ENCODE data around the gene KAT6B.

Gene KAT6B

GRCh38 chr10:75042292-75042974 is 216.0 kb downstream of the KAT6B start:
- Histone ChIP-seq H2AFZ (no peak overlapping the region), H3K9me3 (ENCODE audit: control insufficient read depth, low read length) (no peaks in the 10 kb centered on the region), H3K4me3 (ENCODE audit: low read depth, low read length) (no peak overlapping the region), H3K27ac (no peak overlapping the region), H3K4me2 (ENCODE audit: low read length) (no peak overlapping the region), H3K79me2 (no peaks in the 10 kb centered on the region), H3K4me1 (peaks cover 21% of the 10 kb centered on the region), H3K36me3 (ENCODE audit: control insufficient read depth, insufficient read depth, low read length) (no peaks in the 10 kb centered on the region), H3K27me3 (ENCODE audit: control insufficient read depth, insufficient read depth, low read length) (no peaks in the 10 kb centered on the region), H3K9ac (no peak overlapping the region)
- no peak for TF ChIP-seq CTCF (IDR thresholded peaks at IDR 0.05)

- no peaks in the 10 kb centered on the region for H3K27me3 ChIP-seq (ENCODE audit: control insufficient read depth, insufficient read depth, low read length)
- H3K79me2 ChIP-seq: no peaks in the 10 kb centered on the region
- H3K36me3 ChIP-seq (ENCODE audit: control insufficient read depth, insufficient read depth, low read length): no peaks in the 10 kb centered on the region
- no peak overlapping the region for H3K27ac ChIP-seq
- H3K9me3 ChIP-seq (ENCODE audit: control insufficient read depth, low read length): no peaks in the 10 kb centered on the region
- no peak overlapping the region for H2AFZ ChIP-seq
- no peak overlapping the region for H3K4me2 ChIP-seq (ENCODE audit: low read length)
- peaks cover 30% of the 10 kb centered on the region for H3K4me1 ChIP-seq
- no peak for TF ChIP-seq CTCF (IDR thresholded peaks at IDR 0.05)
- H3K4me3 ChIP-seq (ENCODE audit: low read depth, low read length): no peak overlapping the region
- no peak overlapping the region for H3K9ac ChIP-seq
Observed at GRCh38 chr10:75043256-75044131, 217.1 kb downstream of the KAT6B start.

- Histone ChIP-seq H3K27me3 (ENCODE audit: control insufficient read depth, insufficient read depth, low read length) (no peaks in the 10 kb centered on the region), H3K9ac (no peak overlapping the region), H3K4me3 (ENCODE audit: low read depth, low read length) (no peak overlapping the region), H3K4me2 (ENCODE audit: low read length) (no peak overlapping the region), H2AFZ (peak overlapping the region; percentile 78), H3K9me3 (ENCODE audit: control insufficient read depth, low read length) (no peaks in the 10 kb centered on the region), H3K4me1 (peaks cover 60% of the 10 kb centered on the region), H3K36me3 (ENCODE audit: control insufficient read depth, insufficient read depth, low read length) (no peaks in the 10 kb centered on the region), H3K79me2 (no peaks in the 10 kb centered on the region), H3K27ac (peak overlapping the region; percentile 98)
- no peak for TF ChIP-seq CTCF (IDR thresholded peaks at IDR 0.05)
Observed at GRCh38 chr10:75048669-75049098, 222.3 kb downstream of the KAT6B start.

GRCh38 chr10:75049316-75050148 is 223.1 kb downstream of the KAT6B start:
- Histone ChIP-seq H3K79me2 (no peaks in the 10 kb centered on the region), H2AFZ (peak overlapping the region; percentile 78), H3K4me2 (ENCODE audit: low read length) (peak overlapping the region; percentile 43), H3K36me3 (ENCODE audit: control insufficient read depth, insufficient read depth, low read length) (no peaks in the 10 kb centered on the region), H3K4me3 (ENCODE audit: low read depth, low read length) (no peak overlapping the region), H3K27me3 (ENCODE audit: control insufficient read depth, insufficient read depth, low read length) (no peaks in the 10 kb centered on the region), H3K9me3 (ENCODE audit: control insufficient read depth, low read length) (no peaks in the 10 kb centered on the region), H3K27ac (peak overlapping the region; percentile 98), H3K9ac (no peak overlapping the region), H3K4me1 (peaks cover 57% of the 10 kb centered on the region)
- no peak for TF ChIP-seq CTCF (IDR thresholded peaks at IDR 0.05)

Data from parathyroid adenoma (tissue), 2 donors.